Subcutaneous adipose tissue (tissue), 4 donors: ENCODE data around the gene GPAM. TPM values are rescaled to one million over a fixed set of nuclear protein-coding genes. Genes with fewer than 3 reads are reported as not detected.

Source experiments
- total RNA-seq, 4 donors: library from RNA; depleted of rRNA; stranded (reverse); fragments of >200 nt; gene quantifications; one replicate each; pipeline ENCODE4 v1.1.0, GENCODE V29; 2016
- TF ChIP-seq, protein P1 (sequence below): fragments of 450-650 bp; IDR thresholded peaks from one replicate; pipeline ENCODE4 v1.5.1; 2016; ENCODE audit warnings: low read depth, mild to moderate bottlenecking, control low read depth, antibody characterized with exemption, moderate library complexity

Gene GPAM
- total RNA-seq, 4 donors from 2014 or later, result 80.7 to 1,237 (median 198) TPM

DNA sequence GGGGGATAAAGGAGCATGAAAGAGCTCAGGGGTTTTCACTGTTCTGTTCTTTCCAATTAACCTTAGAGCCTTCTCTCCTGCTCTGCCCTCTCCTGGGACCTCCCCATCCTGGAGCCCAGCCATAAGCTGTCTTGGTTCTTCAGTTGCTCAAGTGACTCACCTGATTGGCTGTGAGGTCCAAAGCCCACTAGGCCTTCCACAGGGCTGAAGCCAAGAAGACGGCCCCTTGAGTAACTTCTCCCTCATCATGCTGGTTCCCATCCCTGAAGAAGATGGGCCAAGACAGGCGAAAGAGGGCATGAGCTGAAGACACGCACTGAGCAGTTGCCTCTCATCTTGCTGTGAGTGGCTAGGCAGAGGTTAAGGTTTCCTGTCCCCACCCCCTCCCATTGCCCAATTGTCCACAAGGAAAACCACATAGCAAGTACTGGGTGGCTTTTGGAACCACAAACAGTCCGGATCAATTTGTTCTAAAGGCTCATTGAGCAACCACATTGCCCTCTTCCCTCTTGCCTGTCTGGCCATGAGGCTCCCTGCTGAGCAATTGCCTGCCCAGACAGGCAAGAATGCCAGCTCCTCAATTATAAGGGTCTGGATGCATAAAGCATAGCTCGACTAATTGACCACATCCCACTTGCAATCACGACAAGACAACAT is 43.9 kb upstream of the GPAM start:
- TF ChIP-seq, protein P1, sequence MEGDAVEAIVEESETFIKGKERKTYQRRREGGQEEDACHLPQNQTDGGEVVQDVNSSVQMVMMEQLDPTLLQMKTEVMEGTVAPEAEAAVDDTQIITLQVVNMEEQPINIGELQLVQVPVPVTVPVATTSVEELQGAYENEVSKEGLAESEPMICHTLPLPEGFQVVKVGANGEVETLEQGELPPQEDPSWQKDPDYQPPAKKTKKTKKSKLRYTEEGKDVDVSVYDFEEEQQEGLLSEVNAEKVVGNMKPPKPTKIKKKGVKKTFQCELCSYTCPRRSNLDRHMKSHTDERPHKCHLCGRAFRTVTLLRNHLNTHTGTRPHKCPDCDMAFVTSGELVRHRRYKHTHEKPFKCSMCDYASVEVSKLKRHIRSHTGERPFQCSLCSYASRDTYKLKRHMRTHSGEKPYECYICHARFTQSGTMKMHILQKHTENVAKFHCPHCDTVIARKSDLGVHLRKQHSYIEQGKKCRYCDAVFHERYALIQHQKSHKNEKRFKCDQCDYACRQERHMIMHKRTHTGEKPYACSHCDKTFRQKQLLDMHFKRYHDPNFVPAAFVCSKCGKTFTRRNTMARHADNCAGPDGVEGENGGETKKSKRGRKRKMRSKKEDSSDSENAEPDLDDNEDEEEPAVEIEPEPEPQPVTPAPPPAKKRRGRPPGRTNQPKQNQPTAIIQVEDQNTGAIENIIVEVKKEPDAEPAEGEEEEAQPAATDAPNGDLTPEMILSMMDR, result no peak

- TF ChIP-seq, protein P1, result no peak
These were observed 43.1 kb upstream of the GPAM start for GRCh38 chr10:112226439-112227248.

DNA sequence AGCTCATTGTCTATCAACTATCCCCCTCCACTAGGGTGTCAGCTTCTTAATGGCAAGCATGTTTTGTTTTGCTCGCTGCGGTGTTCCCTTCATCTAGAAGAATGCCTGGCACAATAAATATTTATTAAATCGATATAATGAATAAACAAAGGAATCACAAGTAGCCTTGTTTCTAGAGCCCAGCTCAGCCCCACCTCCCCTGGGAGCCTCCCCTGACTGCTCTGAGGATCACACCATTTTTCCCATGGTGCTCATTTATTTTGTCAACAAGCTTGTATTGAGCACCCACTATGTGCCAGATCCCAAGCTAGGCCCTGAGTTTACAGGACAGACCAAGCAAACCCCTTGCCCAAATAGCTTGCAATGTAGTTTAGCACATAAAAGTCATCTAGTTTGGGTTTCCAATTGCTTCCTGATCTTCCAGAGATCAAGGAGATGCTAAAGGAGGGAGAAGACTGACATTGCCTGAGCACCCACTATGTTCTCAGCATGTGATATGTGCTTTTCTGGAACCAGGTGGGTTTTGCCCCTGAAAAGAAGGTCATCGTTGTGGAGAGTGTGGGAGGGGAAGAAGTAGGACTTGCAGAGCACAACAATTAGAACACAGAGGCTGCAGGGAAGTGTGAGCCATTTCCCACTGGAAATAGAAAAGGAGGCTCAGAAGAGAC is 42.3 kb upstream of the GPAM start:
- TF ChIP-seq, protein P1, result no peak

- TF ChIP-seq, protein P1, result no peak
These were observed 41.5 kb upstream of the GPAM start for GRCh38 chr10:112224933-112225529.

DNA sequence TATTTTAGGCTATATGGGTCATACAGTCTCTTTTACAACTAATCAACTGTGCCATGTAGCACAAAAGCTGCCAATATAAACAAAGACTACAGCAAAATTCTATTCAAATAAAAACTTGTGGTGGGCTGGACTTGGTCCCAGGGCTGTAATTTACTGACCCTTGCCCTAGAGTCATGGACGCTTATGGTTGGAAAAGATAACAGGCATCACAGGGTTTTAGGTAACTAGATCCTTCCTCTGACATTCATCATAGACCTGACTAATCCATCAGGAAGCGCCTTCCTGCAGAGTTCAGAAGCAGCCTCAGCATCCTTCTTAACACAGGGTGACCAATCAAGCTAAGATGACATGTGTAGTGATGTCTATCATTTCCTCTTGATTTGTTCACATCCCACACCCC is 40.2 kb upstream of the GPAM start:
- TF ChIP-seq, protein P1, result no peak

- TF ChIP-seq, protein P1, result no peak
These were observed 39.2 kb upstream of the GPAM start for GRCh38 chr10:112222799-112223198.

DNA sequence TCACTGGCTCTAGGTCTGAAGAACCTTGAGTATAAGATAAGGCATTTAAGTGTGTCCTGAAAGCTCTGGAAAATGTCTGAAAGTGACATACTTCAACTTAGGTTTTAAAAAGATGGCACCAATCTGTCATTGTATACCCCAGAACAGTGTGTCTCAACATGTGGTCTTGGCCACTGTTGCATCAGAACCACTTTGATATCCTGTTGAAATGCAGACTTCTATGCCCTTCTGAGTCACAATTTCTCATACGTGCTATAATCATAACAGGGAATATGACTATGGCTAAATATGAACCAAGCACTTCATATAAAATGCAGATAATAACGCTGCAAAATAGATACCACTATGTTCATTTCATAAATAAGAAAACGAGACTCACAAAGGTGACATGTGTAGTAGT is 38.0 kb upstream of the GPAM start:
- TF ChIP-seq, protein P1, result no peak
